WTC11 (cell line): ENCODE results near the gene MFSD12.

Experiments
- MAX ChIP-seq: sonication (generic); formaldehyde crosslinking; IDR thresholded peaks from 2 replicates; pipeline ENCODE4 v1.8.0; 2022; ENCODE audit warnings: mild to moderate bottlenecking, missing genetic modification reagents
- USF2 ChIP-seq: sonication (generic); formaldehyde crosslinking; IDR thresholded peaks from 2 replicates; pipeline ENCODE4 v1.8.1; 2023; ENCODE audit warnings: mild to moderate bottlenecking, missing genetic modification reagents, moderate library complexity
- TF ChIP-seq, protein P1 (sequence below): fragments of 200-600 bp; IDR thresholded peaks from 2 replicates; pipeline ENCODE4 v1.8.0; 2022; ENCODE audit warnings: antibody characterized with exemption
- TF ChIP-seq, protein P2 (sequence below): sonication (generic); formaldehyde crosslinking; IDR thresholded peaks from 2 replicates; pipeline ENCODE4 v1.8.1; 2023; ENCODE audit warnings: mild to moderate bottlenecking, moderate library complexity, missing genetic modification reagents

- TF ChIP-seq, protein P1, sequence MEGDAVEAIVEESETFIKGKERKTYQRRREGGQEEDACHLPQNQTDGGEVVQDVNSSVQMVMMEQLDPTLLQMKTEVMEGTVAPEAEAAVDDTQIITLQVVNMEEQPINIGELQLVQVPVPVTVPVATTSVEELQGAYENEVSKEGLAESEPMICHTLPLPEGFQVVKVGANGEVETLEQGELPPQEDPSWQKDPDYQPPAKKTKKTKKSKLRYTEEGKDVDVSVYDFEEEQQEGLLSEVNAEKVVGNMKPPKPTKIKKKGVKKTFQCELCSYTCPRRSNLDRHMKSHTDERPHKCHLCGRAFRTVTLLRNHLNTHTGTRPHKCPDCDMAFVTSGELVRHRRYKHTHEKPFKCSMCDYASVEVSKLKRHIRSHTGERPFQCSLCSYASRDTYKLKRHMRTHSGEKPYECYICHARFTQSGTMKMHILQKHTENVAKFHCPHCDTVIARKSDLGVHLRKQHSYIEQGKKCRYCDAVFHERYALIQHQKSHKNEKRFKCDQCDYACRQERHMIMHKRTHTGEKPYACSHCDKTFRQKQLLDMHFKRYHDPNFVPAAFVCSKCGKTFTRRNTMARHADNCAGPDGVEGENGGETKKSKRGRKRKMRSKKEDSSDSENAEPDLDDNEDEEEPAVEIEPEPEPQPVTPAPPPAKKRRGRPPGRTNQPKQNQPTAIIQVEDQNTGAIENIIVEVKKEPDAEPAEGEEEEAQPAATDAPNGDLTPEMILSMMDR: no peak
- no peak for TF ChIP-seq MAX (CRISPR knock-in tag)
- TF ChIP-seq, protein P2, sequence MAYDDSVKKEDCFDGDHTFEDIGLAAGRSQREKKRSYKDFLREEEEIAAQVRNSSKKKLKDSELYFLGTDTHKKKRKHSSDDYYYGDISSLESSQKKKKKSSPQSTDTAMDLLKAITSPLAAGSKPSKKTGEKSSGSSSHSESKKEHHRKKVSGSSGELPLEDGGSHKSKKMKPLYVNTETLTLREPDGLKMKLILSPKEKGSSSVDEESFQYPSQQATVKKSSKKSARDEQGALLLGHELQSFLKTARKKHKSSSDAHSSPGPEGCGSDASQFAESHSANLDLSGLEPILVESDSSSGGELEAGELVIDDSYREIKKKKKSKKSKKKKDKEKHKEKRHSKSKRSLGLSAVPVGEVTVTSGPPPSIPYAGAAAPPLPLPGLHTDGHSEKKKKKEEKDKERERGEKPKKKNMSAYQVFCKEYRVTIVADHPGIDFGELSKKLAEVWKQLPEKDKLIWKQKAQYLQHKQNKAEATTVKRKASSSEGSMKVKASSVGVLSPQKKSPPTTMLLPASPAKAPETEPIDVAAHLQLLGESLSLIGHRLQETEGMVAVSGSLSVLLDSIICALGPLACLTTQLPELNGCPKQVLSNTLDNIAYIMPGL: no peak
- TF ChIP-seq USF2 (CRISPR knock-in tag): no peak
Observed at GRCh38 chr19:3586707-3587346, 29.4 kb upstream of the MFSD12 start.
